HG02588 (cell line): ENCODE data around the gene CHRNB4.
"Not testable (repeated sequence)": the region's sequence is repeated elsewhere in the genome, so short reads cannot be mapped to it uniquely, and the experiment has no call there.

Experiments used
- ATAC-seq: cut with Tn5 transposase; IDR thresholded peaks from one replicate; pipeline ENCODE4 v1.9.1; 2021; ENCODE audit warnings: mild to moderate bottlenecking, moderate library complexity; ENCODE audit not compliant: unreplicated experiment

The CHRNB4 gene, protein sequence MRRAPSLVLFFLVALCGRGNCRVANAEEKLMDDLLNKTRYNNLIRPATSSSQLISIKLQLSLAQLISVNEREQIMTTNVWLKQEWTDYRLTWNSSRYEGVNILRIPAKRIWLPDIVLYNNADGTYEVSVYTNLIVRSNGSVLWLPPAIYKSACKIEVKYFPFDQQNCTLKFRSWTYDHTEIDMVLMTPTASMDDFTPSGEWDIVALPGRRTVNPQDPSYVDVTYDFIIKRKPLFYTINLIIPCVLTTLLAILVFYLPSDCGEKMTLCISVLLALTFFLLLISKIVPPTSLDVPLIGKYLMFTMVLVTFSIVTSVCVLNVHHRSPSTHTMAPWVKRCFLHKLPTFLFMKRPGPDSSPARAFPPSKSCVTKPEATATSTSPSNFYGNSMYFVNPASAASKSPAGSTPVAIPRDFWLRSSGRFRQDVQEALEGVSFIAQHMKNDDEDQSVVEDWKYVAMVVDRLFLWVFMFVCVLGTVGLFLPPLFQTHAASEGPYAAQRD

DNA sequence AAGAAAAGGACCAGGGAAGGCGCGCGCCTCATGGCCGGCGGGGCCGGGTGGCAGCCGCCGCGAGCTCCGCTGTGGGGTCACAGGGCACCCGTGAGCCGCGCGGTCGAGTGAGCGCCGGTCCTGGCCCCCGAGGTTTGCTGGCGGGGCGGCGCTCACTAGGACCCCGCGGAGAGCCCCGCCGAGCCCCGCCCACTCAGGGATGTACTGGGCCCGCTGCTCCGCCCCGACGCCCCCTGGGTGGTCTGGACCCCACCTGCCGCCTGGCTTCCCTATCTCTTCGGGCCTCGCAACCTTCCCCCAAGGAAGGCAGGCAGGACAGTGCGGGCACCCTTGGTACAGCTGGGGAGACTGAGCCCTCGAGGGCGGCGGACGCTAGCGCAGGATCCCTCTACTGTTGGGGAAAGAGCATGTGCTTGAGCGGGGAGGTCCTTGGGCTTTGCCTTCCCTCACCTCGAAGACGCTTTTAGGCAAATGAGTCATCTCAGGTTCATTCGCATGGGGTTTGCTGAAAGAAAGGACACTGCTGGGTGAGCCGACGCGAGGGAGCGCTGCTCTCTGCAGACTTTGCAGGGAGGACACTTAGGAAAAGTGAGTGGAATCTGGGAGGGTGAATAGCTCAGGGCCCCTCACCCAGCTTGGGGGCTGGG lies at the start of gene CHRNB4:
Gene CHRNB4, minus strand, starts transcription at position 109 of the 647 bp plus-strand sequence. Its CDS starts 77 bp downstream, at position 32.
- ATAC-seq = no peak

DNA sequence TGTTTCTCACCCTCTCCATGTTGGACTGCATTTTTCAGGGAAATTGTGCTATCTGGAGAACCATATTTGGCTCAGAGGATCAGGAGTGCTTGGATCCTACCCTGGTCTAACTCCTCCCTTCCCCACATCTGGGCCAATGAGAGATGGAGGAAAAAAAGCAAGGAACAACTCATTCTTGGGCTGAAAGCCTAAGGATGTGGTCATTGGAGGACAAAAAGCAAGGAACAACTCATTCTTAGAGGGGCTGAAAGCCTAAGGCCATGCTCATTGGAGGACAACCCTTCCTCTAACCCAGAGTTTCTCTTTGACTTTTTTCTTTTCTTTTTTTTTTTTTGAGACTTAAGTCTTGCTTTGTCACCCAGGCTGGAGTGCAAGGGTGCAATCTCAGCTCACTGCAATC lies 48.6 kb upstream of the CHRNB4 start:
- ATAC-seq = no peak

DNA sequence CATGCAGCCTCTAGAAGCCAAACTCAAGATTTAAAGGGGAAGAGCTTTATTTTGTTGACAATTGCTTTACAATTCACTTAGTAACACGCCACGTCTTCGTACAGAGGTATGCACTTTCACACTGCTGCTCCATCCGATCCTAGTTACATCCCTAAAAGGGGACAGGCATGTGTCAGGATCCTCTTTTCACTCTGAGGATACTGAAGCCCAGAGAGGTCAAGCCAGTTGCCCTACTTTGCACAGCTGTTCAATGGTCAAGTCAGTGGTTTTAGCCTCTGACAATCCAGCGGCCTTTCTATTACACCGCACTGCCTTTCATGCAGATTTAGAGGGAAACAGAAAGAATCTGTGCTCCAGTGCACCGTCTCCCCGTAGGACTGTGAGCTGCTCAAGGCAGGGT lies 44.9 kb upstream of the CHRNB4 start:
- ATAC-seq = no peak

DNA sequence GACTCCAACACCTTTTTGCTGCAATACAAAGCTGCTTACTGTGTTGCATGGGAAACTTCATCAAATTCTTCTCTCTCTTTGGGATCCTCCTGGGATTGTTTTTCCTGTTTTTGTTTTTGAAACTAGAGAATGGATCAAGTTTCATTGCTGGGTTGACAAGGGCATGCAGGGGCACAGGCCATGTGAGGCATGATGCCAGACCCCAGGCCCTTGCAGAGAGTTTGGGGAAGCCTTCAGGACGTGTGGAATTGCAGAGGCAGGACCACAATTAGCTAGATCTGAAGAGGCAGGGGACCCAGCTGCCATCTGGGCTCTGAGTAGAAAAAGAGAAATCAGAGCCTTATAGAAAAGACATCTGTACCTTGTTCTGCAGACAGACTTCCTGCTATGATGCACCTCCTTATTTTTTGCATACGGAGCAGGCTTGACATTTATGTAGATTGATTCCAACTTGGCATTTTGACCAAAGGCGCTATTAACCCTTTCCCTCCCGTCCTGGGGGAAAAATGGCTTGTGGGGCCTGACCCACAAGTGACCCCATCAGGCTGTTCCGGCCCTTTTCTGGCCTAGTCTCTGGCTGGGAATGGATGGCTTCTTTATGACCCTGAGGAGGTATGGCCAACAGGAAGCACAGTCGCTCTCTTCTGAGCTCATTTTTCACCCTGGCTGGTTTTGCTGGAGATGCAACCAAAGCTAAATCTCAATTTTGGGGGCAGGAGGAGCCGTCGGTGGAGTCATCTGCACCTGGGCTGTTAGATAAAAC lies 44.3 kb upstream of the CHRNB4 start:
- ATAC-seq = no peak

DNA sequence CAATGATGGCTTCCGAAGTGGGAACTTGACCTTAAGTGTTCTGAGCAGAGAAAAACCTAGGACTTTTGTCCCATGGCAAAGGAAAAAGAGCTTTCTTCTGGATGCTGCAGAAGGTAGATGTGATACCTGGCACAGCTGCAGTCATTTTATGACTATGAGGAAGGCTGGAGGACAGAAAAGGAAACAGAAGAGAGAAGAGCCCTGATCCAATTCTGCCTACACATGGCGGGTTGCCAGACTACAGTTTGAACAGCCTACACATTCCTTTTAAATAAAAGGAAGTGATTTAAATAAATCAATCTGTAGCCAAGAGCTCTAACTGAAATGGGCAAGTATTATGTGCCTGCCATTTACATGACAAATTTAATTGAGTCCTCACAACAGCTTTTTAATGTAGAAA lies 43.6 kb upstream of the CHRNB4 start:
- no peak for ATAC-seq

DNA sequence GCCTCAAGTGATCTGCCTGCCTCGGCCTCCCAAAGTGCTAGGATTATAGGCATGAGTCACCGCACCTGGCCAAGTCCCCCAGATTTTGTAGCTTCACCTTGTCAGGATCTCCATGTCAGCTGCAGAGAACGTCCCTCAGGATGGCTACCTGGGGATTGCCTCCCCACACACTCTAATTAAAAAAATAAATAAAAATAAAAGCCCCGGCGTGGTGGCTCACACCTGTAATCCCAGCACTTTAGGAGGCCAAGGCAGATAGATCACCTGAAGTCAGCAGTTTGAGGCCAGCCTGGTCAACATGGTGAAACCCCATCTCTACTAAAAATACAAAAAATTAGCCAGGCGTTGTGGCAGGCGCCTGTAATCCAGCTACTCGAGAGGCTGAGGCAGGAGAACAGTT lies 42.6 kb upstream of the CHRNB4 start:
- not testable (repeated sequence) for ATAC-seq

DNA sequence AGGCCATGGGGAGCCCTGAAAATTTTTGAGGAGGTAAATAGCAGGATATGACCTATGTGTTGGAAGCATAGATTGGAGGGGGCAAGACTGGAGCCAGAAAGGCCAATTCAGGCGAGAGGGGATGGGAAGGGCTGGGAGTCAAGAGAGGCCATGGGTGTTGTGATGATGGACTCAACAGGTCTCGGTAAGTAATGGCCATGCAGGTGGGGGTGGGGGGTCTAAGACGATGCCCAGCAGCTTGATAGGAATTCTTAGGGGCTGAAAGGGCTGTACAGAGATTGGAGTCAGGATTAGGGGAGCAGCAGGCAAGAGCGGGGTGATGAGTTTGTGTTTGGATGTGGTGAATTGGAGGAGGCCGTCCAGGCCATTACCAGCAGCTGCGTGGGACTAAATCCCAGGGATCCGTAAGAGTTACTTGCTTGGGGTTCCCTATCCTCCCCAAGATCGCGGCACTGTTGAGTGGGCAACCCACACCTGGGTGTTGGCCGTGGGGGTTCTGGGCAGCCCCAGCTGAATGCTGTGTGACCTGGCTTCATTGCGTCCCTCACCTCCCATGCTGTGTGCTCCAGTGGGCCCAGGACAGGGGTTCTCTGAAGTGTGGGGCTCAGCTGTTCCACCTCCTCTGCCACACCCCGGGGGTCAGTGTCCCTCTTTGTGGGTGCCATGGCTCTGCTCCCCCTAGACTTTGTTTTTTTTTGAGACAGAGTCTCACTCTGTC lies 41.8 kb upstream of the CHRNB4 start:
- ATAC-seq = no peak

DNA sequence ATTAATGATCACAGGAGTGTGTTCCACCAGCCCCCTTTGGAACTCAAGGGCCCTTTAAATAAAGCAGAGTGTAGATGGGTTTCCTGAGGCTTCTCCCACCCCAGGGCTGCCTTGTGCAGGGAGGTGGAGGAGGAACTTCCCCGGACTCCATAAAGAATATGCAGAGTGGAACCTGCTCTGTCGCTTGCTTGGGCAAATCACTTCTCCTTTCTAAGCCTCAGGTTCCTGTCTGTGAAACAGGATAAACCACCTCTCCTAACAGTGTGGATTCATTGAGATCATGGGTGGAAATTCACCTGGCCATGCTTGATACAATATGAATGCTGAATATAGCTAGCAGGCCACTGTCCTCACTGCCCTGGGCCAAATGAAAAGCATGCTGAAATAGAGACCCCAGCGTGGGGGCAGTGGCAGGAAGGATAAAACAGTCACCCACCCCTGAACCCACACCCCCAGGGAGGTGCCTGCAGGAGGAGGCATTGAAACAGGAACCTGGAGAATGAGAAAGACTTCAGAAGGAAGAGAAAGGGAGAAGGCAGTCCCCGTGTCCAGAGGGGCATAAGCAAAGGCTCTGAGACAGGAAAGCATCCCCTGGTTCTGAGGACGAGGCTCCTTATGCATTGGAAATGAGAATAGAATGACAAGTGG lies 41.1 kb upstream of the CHRNB4 start:
- ATAC-seq = no peak

DNA sequence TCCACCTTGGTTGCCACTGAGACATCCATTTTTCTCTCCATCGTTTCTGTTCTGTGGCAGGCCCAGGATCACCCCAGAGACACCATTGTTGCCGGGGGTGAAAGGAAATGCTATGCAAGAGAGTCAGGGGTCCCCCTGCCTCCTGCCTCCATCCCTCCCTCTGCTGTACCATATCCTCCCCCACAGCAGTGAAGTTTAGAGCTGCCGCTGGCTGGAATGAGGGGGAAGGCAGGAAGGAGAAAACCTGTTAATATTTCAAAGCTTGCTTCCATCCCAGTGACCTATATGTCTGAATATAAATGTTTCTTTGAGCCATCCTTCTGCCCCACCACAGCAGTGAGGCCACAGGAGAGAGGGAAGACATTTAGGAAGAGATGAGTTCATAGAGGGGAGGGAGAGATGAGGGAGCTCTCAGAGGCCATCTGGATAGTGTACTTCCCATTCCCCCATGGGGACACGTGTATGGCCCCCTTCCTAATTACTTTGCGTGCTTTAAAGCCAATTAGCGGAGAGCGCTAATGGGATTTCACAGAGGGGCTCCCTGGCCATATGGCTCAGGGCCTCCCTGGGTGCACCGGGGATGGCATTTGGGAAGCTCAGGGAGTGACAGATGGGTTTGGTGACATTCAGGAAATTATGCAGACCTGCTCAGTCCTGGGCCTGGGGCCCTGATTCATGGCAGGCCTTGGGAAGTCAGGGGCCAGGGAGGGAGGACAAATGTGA lies 40.4 kb upstream of the CHRNB4 start:
- no peak for ATAC-seq

DNA sequence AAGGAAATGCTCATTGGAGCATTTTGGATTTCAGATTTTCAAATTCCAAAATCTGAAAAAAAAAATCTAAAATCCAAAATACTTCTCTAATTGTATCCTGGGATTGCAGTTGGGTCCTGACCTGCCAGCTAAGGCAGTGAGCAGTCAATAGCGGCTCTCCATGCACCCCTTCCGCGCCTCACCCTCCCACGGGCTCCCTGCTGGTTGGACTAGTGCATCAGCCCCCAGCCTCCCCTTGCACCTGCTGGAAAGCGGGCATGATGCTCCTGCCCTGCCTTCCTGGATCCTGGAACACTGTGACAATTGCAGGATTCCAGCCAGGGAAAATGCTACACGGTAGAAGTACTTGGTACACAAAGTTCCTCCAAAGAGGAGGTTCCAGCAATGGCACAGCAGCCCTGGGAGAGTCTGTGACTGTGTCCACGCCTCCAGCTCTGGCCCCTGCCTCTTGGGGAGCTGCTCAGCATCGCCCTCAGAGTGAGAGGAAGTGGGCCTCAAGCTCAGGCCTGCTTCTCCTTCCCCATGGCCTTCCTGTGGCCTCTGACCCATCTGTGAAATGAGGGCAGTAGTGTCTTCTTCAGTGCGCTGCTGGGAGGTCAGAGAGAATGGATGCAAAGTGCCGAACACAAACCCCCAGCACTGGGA lies 39.5 kb upstream of the CHRNB4 start:
- ATAC-seq = no peak

DNA sequence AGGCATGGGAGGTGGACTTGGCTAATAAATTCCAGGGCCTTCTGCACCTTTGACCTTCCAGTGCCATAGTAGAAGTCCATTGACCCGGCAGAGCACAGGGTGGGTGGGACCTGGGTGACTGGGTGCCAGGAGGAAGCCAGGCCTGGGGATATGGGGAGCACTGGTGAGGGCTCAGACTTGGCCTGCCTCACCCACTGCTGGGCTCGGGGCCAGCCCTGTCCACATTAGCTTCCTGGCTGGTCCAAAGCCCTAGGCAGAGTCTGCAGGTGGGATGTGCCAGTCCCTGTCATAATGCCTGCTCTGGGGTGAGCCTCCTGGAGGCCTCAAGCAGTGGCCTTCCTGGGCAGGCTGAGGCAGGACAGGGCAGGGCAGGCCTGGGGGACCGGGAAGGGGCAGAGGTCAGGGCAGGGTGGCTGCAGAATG lies 38.1 kb upstream of the CHRNB4 start:
- no peak for ATAC-seq

DNA sequence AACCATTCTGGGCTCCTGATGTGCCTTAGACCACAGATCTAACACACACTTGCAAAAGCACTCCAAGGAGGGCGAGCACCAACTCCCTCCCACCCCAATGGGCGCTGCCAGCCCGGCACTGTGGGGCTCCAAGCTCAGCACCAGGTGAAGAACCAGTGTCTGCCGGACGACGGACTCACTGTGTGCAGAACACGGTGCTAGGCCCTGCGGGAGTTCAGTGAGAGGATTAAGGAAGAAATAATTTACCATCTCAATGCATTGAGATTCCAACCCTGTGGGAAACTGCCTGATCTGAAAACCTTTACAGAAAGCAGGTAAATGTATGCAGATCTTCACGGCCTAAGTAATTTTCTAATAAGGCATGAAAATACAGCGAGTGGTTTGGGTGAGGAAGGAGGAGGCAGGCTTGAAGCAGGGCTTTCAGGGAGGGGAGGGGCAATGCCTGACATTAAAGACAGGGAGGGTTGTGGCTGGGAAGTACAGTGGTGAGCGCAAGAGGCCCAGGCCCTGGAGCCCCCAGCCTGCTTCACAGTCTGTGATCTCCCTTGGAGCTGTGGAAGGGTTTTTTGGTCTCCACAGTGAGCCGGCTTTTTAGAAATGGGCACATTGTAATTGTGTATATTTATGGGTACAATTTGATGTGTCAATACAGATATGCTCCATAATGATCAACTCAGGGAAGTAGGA lies 35.6 kb upstream of the CHRNB4 start:
- no peak for ATAC-seq

DNA sequence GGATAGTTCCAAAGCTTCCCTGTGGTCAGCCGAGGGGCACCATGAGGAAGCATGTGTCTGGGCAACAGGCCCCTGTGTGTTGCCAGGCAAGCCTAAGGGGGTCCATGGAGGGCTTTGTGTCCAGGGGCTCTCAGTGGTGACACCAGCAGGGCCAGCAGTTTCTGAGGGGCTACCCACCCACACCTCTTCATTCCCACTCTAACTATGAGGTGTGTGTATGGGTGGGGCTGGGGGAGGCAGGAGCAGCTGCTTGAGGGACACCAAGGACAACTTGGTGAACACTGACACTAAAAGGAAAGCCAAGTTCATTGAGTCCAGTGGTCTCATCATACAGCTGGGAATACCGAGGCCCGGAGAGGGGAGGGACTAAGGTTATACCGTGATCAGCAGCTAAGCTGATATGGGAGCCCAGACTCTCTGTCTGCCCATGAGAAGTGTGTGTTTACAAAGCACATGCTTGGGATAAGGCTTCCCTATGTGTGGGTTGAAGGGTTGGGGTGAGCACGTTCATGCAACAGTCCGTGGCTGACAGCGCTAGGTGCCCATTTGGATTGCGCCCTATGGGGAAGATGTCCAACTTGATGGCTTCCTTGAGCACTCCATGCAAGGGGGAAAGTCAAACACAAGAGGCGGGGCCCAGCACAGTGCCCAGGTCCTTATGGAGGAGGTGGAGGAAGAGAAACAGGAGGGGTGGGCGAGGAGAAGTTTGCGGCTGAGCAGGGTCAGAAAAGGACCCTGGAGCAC lies 34.8 kb upstream of the CHRNB4 start:
- no peak for ATAC-seq

DNA sequence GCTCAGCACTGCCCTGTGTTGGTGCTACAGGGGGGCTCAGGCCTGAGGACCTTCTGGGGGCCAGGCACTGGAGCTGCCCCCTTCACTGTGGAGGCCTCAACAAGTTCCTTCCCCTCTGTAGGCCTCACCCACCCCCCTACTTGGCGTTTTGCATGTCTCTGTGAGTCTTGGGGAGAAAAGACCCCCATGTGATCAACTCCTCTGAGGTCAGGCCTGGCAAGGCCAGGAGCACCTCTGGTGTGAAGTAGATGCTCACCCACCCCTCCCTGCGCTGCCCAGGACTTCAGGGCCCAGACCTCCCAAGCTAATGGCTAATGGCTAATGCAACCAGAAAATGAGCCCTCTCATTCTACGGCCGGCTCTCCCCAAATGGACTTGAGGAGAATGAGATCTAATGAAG lies 34.2 kb upstream of the CHRNB4 start:
- no peak for ATAC-seq

DNA sequence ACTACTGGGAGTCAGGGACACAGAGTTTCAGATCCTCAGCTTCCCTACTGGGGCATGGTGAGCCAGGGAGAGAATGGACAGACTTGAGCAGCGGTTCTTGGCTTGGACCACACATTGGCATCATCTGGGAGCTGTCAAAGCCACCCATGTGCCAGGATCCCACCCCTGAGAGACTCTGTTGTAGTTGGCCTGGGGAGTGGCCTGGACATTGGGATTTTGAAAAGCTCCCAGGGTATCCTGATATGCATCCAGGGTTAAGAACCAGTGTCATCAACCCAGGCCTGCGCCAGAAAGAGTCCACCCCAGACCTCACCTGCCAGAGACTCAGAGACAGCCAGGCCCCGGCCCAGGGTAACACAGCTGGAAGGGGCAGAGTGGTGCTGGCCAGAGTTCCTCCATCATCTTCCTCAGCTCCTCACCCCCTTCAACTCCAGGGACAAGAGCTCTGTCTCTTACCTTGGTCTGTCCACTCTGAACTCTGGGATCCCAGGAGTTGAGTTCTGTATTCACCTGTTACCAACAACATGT lies 33.0 kb upstream of the CHRNB4 start:
- no peak for ATAC-seq

DNA sequence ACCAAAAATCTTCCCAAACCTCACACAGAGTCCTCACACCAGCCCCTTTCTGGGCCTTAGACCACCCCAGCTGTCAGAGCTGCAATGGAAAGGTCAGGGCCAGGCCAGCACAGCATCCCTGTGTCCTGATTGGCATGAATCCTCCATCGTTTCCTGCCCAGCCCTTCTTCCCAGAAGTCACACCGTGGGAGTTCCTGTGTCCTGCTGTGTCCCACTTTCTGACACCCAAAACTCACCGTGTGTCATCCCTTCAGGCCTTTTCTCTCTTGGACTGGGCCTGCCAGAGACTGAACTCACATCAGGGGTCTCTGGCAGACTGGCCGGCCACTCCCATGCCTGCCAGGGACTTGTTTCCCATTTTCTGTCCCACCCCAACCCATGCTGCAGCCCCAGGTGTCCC lies 32.5 kb upstream of the CHRNB4 start:
- no peak for ATAC-seq

DNA sequence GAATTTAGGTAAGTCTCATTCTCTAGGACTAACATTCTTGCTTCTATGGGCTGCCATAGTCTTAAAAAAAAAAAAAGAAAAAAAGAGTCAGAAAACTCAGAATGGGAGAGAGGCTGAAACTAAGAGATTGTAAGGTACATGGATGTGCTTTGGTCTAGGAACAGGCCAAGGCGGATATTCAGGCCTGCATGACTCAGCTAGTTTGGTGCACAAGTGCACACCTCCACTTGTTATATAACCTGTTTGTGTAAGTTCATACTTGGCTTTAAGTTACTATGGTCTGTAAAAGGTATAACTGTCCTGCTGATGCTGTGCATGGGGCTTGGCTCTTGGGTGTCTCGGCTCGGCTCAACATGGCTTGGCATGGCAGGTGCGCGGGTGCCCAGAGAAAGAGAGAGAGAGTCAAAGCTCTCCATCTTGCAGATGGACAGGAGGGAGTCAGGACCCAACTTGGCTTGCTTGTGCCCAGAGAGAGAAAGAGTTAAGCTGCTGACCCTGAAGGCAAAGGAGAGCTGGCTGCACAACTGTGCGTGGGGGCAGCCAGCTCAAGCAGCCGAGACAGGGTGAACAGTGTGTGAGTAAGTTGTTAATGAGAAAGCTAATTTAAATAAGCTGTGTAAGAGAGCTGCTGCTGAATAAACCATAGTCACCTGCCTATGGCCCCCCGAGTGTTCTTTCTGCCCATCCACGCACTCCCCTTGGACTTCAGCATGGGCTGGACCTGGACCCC lies 31.4 kb upstream of the CHRNB4 start:
- no peak for ATAC-seq
